ENCODE data around the gene PRKCE.

The PRKCE gene

DNA sequence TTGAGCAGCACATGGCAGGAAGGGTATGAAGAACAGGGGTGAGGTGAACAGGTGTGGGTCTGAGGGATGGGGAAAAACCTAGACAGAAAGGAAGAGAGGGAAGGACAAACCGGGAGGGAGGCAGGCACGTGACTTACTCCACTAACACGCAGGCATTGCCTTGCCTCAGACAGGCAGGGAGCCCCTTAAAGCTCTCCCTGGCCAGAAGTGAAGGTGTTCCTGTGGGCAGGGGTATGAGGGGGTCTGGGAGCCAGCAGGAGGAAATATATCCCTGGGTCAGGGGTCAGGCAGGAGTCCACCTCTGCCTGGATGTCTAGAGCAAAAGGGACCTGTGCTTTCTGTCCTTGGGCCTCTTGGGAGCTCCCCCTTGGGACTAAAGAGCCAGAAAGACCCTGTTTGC is 510.4 kb downstream of the PRKCE start:
- no peak for DNase-seq (ENCODE audit: low read depth)
- H3K4me3 ChIP-seq (ENCODE audit: low read depth, low read length) = no peak overlapping the region
- TF ChIP-seq, protein P1, sequence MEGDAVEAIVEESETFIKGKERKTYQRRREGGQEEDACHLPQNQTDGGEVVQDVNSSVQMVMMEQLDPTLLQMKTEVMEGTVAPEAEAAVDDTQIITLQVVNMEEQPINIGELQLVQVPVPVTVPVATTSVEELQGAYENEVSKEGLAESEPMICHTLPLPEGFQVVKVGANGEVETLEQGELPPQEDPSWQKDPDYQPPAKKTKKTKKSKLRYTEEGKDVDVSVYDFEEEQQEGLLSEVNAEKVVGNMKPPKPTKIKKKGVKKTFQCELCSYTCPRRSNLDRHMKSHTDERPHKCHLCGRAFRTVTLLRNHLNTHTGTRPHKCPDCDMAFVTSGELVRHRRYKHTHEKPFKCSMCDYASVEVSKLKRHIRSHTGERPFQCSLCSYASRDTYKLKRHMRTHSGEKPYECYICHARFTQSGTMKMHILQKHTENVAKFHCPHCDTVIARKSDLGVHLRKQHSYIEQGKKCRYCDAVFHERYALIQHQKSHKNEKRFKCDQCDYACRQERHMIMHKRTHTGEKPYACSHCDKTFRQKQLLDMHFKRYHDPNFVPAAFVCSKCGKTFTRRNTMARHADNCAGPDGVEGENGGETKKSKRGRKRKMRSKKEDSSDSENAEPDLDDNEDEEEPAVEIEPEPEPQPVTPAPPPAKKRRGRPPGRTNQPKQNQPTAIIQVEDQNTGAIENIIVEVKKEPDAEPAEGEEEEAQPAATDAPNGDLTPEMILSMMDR (IDR thresholded peaks at IDR 0.05; ENCODE audit: low read depth, low read length, missing control alignments) = no peak

DNA sequence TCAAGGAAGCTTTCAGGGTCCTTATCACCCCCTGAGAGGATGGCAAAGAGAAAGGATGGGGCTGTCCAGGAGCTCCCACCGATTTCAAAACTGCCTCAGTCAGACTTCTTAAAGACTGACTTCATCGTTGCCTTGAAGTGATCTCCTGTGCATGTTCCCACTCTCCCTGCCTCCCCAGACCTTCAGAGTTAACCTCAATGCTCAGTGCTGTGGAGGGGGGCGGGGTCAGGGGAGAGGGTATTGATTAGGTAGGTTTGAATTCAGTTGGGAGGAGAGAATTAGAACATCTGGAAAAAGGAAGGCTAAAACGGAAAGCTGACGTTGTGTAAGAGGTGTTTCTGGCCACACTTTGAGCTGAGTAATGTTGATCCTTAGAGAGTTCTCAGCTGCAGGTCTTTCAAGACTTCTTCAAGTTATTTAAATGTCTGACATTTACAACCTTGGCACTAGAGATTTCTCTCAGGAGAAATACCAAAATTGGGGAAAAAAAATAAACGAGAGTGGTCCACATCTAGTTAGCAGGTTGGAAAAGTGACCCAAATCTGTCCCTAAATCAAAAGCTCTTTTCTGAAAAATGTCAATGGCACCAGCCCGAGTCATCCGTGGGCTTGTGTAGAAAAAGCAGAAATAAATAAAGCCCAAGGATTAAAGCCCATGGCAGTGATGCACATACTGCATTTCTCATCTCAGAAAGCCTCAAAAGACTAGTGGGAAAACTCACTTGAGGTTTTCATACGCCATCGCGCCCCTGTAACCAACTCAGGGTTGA is 511.0 kb downstream of the PRKCE start:
- no peak for DNase-seq (ENCODE audit: low read depth)
- TF ChIP-seq, protein P1 (IDR thresholded peaks at IDR 0.05; ENCODE audit: low read depth, low read length, missing control alignments) = no peak
- H3K4me3 ChIP-seq (ENCODE audit: low read depth, low read length) = no peak overlapping the region

DNA sequence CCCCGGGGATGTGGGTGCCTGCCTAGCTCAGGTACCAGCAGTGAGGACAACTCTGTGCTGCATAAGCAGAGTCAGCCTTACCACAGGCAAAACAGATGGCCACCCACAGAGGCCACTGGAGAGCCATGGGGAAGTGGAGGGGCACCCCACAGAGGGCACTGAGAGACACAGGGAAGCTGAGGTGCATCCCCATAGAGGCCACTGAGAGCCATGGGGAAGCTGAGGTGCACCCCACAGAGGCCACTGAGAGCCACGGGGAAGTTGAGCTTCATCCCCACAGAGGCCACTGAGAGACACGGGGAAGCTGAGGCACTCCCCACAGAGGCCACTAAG is 511.6 kb downstream of the PRKCE start:
- no peak overlapping the region for H3K4me3 ChIP-seq (ENCODE audit: low read depth, low read length)
- DNase-seq (ENCODE audit: low read depth) = no peak
- TF ChIP-seq, protein P1 (IDR thresholded peaks at IDR 0.05; ENCODE audit: low read depth, low read length, missing control alignments) = peak; percentile 9

DNA sequence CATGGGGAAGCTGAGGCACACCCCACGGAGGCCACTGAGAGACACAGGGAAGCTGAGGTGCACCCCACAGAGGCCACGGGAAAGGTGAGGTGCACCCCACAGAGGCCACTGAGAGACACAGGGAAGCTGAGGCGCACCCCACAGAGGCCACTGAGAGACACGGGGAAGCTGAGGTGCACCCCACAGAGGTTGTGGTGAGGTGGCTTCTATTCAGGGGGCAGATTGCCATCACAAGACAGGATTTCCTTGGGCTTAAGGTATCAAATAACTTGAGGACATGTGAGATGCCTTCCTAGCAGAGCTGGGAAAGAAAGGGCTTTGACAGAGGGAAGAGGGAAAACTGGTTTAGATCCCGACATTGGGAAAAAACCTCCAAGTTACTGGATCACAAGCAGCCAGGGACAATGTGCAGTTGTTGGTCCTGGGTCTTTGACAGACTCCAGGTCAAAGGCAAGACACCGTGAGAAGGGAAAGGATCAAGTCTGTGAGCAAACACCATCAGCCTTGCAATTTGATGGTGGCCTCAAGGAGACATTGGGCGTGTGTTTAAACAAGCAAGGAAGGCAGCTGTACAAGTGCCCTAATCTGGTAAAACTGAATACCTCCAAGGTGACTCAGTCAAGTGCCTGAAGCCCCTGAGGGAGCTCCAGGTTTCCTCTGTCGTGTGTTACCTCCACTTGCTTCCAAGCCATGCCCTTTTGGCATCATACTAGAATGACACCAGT is 512.5 kb downstream of the PRKCE start:
- DNase-seq (ENCODE audit: low read depth) = no peak
- no peak overlapping the region for H3K4me3 ChIP-seq (ENCODE audit: low read depth, low read length)

DNA sequence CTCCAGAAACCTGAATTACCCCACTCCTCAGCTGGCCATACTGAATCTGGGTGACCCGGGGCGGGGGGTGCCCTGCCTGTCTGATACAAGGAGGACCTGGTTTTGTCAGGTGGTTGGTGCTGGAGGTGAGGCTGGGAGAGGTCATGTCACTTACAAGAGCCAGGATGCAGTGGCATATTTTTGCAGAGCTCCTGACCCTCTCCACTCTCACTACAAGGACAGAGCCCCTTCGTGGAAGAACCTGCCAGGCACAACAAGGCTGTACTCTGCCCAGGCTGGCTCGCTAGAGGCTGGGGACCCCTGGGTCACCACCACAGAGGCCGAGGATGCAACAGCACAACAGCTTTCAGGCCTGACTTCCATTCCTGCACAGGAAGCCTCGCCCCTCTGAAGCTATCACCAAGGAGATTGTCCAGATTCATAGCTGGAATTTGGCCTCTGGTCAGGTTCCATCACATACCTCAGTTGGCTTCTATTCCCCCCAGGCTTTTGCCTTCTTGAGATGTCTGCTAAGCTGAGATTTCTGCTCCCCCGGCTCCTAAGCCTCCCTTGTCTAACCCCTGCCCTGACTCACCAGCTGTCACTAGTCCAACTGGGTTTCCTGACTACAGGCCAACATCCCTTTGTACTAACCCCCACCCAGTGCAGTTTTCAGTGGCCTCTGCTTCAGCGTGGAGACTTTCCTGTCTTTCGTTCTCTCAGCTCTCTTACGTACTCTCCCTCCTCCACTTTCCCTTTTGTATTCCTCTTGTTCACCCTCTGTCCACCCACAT is 513.2 kb downstream of the PRKCE start:
- TF ChIP-seq, protein P1 (IDR thresholded peaks at IDR 0.05; ENCODE audit: low read depth, low read length, missing control alignments) = no peak
- no peak overlapping the region for H3K4me3 ChIP-seq (ENCODE audit: low read depth, low read length)
- no peak for DNase-seq (ENCODE audit: low read depth)

More for the DNA sequence above, 512.5 kb downstream of the PRKCE start:
- TF ChIP-seq, protein P1 (IDR thresholded peaks at IDR 0.05; ENCODE audit: low read depth, low read length, missing control alignments) = no peak

DNA sequence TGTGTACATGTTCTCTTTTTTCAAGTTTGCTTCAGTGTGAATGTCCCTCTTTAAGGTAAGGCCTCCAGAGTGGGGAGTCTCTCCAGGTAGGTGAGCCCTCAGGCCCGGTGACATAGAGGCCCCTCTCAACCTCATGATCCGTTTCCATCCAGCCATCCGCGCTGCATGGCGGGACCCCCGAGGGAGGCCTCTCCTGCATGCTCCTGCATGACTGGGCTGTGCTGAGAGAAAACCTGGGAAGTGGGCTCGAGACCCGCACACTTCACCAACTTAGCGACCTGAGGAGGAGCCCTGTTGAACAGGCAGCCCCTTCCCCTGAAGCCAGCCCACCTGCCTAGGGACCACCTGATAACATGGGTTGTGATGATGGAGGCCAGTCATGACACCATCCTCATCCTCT is 514.4 kb downstream of the PRKCE start:
- no peak overlapping the region for H3K4me3 ChIP-seq (ENCODE audit: low read depth, low read length)
- TF ChIP-seq, protein P1 (IDR thresholded peaks at IDR 0.05; ENCODE audit: low read depth, low read length, missing control alignments) = no peak
- DNase-seq (ENCODE audit: low read depth) = no peak
